Right lobe of liver (tissue), 4 donors: ENCODE data around the gene IGSF21.

ENCODE experiments used
- CTCF ChIP-seq, 4 donors: fragments of 200-600 bp in 3 of 4; fragments of 450-650 bp in 1 of 4; IDR thresholded peaks; one replicate each; pipeline versions ENCODE4 v1.5.1 to v1.8.0; 2016 to 2022; ENCODE audit warnings: antibody characterized with exemption in 4 of 4, mild to moderate bottlenecking in 2 of 4
- POLR2A ChIP-seq: fragments of 450-650 bp; IDR thresholded peaks from one replicate; pipeline ENCODE4 v1.6.1; 2017; ENCODE audit warnings: antibody characterized with exemption, mild to moderate bottlenecking
- donor health status: DM: no; HTN: no; CAD: no.
- donor health status: DM: no; HTN: no; CAD: no.
- donor health status: DM: no; HTN: yes; CAD: no.

GRCh38 chr1:18179009-18179408 lies 71.4 kb downstream of the IGSF21 start:
- TF ChIP-seq CTCF (IDR thresholded peaks at IDR 0.05) (no peak), POLR2A (no peak)
